ENCODE results near the gene SMARCAD1. TPM values are rescaled to one million over a fixed set of nuclear protein-coding genes. Genes with fewer than 3 reads are reported as not detected.

Gene SMARCAD1
- polyA plus RNA-seq, 1 of the 3 experiments (the other 2 are of a cell fraction), result 10.7 TPM

GRCh38 chr4:94334476-94334875 lies 126.8 kb downstream of the SMARCAD1 start:
- Histone ChIP-seq H3K27me3 (ENCODE audit: insufficient read depth) (no peaks in the 10 kb centered on the region), H3K79me2 (ENCODE audit: insufficient read depth) (no peaks in the 10 kb centered on the region), H3K9ac (no peak overlapping the region), H3K27ac (ENCODE audit: low read depth in 2 of 2, low read length in 1 of 2) (no peak overlapping the region), H3K4me3 (ENCODE audit: low read depth in 2 of 2, low read length in 1 of 2) (no peak overlapping the region), H3K4me2 (no peak overlapping the region), H3K9me2 (no peaks in the 10 kb centered on the region), H3K36me3 (replicated peaks in 1 of 2; ENCODE audit: control insufficient read depth in 1 of 2, insufficient read depth in 2 of 2, low read length in 1 of 2) (no peaks in the 10 kb centered on the region), H3F3A (replicated peaks; ENCODE audit: insufficient read depth) (no peaks in the 10 kb centered on the region), H4K20me1 (ENCODE audit: insufficient read depth) (no peaks in the 10 kb centered on the region), H2AFZ (ENCODE audit: low read depth) (no peak overlapping the region), H3K9me3 (no peaks in the 10 kb centered on the region), H3K4me1 (ENCODE audit: control insufficient read depth in 1 of 2, insufficient read depth in 2 of 2, low read depth in 1 of 2, low read length in 1 of 2) (no peaks in the 10 kb centered on the region)
- no peak for TF ChIP-seq TAF1 (IDR thresholded peaks at IDR 0.05; ENCODE audit: borderline replicate concordance, low read depth, low read length)
- TF ChIP-seq RXRA (IDR thresholded peaks at IDR 0.05; ENCODE audit: borderline replicate concordance, low read depth), result no peak
- ChIA-PET CTCF (interaction anchor here (0.7 to 3.2 kb wide), 3 partner anchors 9 to 55 kb away, joined by 3 to 11 read pairs (median 3); partner anchors contain the start of gene HPGDS), POLR2A (no interaction called here)
- no peak for DNase-seq
- 62% methylated on average over 2 of the region's 2 CpGs for WGBS (ENCODE audit: low lambda C conversion rate)

DNA sequence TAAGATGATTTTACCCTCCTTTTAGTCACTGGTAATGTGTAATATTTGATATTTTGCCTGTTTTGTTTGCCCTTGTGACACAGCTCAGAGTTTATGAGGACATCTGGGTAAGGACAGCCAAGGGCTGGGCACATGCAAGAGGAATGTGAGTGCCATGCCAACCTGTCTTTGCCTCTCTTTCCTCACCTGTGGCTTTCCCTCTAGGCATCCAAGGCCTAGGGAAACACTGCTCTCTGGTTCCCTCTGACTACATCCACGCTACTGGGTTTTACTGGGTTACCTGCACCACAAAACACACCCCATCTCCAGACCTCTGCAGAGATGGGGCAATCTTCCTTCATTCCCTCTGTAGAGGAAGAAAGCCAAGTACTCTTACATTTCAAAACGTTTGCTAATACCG lies 127.3 kb downstream of the SMARCAD1 start:
- Histone ChIP-seq H4K20me1 (ENCODE audit: insufficient read depth) (no peaks in the 10 kb centered on the region), H3K9me2 (no peaks in the 10 kb centered on the region), H3K9ac (no peak overlapping the region), H3K4me2 (no peak overlapping the region), H3F3A (replicated peaks; ENCODE audit: insufficient read depth) (no peaks in the 10 kb centered on the region), H2AFZ (ENCODE audit: low read depth) (no peak overlapping the region), H3K79me2 (ENCODE audit: insufficient read depth) (no peaks in the 10 kb centered on the region), H3K4me3 (ENCODE audit: low read depth in 2 of 2, low read length in 1 of 2) (no peak overlapping the region), H3K27me3 (ENCODE audit: insufficient read depth) (no peaks in the 10 kb centered on the region), H3K27ac (ENCODE audit: low read depth in 2 of 2, low read length in 1 of 2) (no peak overlapping the region), H3K9me3 (no peaks in the 10 kb centered on the region), H3K36me3 (replicated peaks in 1 of 2; ENCODE audit: control insufficient read depth in 1 of 2, insufficient read depth in 2 of 2, low read length in 1 of 2) (no peaks in the 10 kb centered on the region), H3K4me1 (ENCODE audit: control insufficient read depth in 1 of 2, insufficient read depth in 2 of 2, low read depth in 1 of 2, low read length in 1 of 2) (no peaks in the 10 kb centered on the region)
- POLR2A ChIA-PET, result no interaction called here
- CTCF ChIA-PET, result no interaction called here
- DNase-seq, result no peak
- 60% methylated on average over 3 of the region's 3 CpGs for WGBS (ENCODE audit: low lambda C conversion rate)
- TF ChIP-seq, protein P1, sequence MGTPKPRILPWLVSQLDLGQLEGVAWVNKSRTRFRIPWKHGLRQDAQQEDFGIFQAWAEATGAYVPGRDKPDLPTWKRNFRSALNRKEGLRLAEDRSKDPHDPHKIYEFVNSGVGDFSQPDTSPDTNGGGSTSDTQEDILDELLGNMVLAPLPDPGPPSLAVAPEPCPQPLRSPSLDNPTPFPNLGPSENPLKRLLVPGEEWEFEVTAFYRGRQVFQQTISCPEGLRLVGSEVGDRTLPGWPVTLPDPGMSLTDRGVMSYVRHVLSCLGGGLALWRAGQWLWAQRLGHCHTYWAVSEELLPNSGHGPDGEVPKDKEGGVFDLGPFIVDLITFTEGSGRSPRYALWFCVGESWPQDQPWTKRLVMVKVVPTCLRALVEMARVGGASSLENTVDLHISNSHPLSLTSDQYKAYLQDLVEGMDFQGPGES (IDR thresholded peaks at IDR 0.05; ENCODE audit: low read depth, low read length), result no peak
- TF ChIP-seq GABPA (IDR thresholded peaks at IDR 0.05; ENCODE audit: low read depth), result no peak
- no peak for TF ChIP-seq FOXM1 (IDR thresholded peaks at IDR 0.05; ENCODE audit: low read depth)

- Histone ChIP-seq H3F3A (replicated peaks; ENCODE audit: insufficient read depth) (no peaks in the 10 kb centered on the region), H3K36me3 (replicated peaks in 1 of 2; ENCODE audit: control insufficient read depth in 1 of 2, insufficient read depth in 2 of 2, low read length in 1 of 2) (no peaks in the 10 kb centered on the region), H3K9me3 (no peaks in the 10 kb centered on the region), H3K9ac (no peak overlapping the region), H3K4me1 (ENCODE audit: control insufficient read depth in 1 of 2, insufficient read depth in 2 of 2, low read depth in 1 of 2, low read length in 1 of 2) (no peaks in the 10 kb centered on the region), H2AFZ (ENCODE audit: low read depth) (no peak overlapping the region), H3K4me2 (no peak overlapping the region), H3K4me3 (ENCODE audit: low read depth in 2 of 2, low read length in 1 of 2) (no peak overlapping the region), H3K9me2 (no peaks in the 10 kb centered on the region), H4K20me1 (ENCODE audit: insufficient read depth) (no peaks in the 10 kb centered on the region), H3K79me2 (ENCODE audit: insufficient read depth) (no peaks in the 10 kb centered on the region), H3K27me3 (ENCODE audit: insufficient read depth) (no peaks in the 10 kb centered on the region), H3K27ac (ENCODE audit: low read depth in 2 of 2, low read length in 1 of 2) (no peak overlapping the region)
- ChIA-PET CTCF (interaction anchor here (1.2 kb wide), 1 partner anchor 59 kb away, joined by 3 read pairs; no protein-coding TSS in a partner anchor), POLR2A (no interaction called here)
- 79% methylated on average over 3 of the region's 3 CpGs for WGBS (ENCODE audit: low lambda C conversion rate)
- no peak for DNase-seq
- TF ChIP-seq, protein P2, sequence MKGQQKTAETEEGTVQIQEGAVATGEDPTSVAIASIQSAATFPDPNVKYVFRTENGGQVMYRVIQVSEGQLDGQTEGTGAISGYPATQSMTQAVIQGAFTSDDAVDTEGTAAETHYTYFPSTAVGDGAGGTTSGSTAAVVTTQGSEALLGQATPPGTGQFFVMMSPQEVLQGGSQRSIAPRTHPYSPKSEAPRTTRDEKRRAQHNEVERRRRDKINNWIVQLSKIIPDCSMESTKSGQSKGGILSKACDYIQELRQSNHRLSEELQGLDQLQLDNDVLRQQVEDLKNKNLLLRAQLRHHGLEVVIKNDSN (IDR thresholded peaks at IDR 0.05; ENCODE audit: borderline replicate concordance, low read depth), result no peak
- TF ChIP-seq GATA2 (CRISPR knock-in tag; IDR thresholded peaks at IDR 0.05) (no peak), POLR2AphosphoS5 (IDR thresholded peaks at IDR 0.05; ENCODE audit: low read depth, low read length) (no peak), RAD21 (IDR thresholded peaks at IDR 0.05; ENCODE audit: low read length) (no peak), JUND (IDR thresholded peaks at IDR 0.05) (no peak), NRF1 (IDR thresholded peaks at IDR 0.05; ENCODE audit: low read depth, low read length) (no peak), SIN3A (IDR thresholded peaks at IDR 0.05; ENCODE audit: borderline replicate concordance, low read depth, low read length) (no peak), TCF12 (IDR thresholded peaks at IDR 0.05) (no peak), RFX5 (IDR thresholded peaks at IDR 0.05; ENCODE audit: low read length) (no peak), RCOR1 (IDR thresholded peaks at IDR 0.05; ENCODE audit: low read length) (no peak)
- TF ChIP-seq, protein P3, sequence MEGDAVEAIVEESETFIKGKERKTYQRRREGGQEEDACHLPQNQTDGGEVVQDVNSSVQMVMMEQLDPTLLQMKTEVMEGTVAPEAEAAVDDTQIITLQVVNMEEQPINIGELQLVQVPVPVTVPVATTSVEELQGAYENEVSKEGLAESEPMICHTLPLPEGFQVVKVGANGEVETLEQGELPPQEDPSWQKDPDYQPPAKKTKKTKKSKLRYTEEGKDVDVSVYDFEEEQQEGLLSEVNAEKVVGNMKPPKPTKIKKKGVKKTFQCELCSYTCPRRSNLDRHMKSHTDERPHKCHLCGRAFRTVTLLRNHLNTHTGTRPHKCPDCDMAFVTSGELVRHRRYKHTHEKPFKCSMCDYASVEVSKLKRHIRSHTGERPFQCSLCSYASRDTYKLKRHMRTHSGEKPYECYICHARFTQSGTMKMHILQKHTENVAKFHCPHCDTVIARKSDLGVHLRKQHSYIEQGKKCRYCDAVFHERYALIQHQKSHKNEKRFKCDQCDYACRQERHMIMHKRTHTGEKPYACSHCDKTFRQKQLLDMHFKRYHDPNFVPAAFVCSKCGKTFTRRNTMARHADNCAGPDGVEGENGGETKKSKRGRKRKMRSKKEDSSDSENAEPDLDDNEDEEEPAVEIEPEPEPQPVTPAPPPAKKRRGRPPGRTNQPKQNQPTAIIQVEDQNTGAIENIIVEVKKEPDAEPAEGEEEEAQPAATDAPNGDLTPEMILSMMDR (IDR thresholded peaks at IDR 0.05), result no peak
- TF ChIP-seq, protein P4, sequence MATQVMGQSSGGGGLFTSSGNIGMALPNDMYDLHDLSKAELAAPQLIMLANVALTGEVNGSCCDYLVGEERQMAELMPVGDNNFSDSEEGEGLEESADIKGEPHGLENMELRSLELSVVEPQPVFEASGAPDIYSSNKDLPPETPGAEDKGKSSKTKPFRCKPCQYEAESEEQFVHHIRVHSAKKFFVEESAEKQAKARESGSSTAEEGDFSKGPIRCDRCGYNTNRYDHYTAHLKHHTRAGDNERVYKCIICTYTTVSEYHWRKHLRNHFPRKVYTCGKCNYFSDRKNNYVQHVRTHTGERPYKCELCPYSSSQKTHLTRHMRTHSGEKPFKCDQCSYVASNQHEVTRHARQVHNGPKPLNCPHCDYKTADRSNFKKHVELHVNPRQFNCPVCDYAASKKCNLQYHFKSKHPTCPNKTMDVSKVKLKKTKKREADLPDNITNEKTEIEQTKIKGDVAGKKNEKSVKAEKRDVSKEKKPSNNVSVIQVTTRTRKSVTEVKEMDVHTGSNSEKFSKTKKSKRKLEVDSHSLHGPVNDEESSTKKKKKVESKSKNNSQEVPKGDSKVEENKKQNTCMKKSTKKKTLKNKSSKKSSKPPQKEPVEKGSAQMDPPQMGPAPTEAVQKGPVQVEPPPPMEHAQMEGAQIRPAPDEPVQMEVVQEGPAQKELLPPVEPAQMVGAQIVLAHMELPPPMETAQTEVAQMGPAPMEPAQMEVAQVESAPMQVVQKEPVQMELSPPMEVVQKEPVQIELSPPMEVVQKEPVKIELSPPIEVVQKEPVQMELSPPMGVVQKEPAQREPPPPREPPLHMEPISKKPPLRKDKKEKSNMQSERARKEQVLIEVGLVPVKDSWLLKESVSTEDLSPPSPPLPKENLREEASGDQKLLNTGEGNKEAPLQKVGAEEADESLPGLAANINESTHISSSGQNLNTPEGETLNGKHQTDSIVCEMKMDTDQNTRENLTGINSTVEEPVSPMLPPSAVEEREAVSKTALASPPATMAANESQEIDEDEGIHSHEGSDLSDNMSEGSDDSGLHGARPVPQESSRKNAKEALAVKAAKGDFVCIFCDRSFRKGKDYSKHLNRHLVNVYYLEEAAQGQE (IDR thresholded peaks at IDR 0.05; ENCODE audit: low read depth, low read length), result no peak
Measured at GRCh38 chr4:94336303-94336702, 128.6 kb downstream of the SMARCAD1 start.
